ENCODE measurements around the gene GNB1L. TPM values are rescaled to one million over a fixed set of nuclear protein-coding genes. Genes with fewer than 3 reads are reported as not detected.

Gene GNB1L
- total and polyA plus RNA-seq, 9 of the 15 experiments (the other 6 are each of a cell fraction or from before 2014, with no cell fraction given), result 0.56 to 50.5 (median 10.2) TPM

DNA sequence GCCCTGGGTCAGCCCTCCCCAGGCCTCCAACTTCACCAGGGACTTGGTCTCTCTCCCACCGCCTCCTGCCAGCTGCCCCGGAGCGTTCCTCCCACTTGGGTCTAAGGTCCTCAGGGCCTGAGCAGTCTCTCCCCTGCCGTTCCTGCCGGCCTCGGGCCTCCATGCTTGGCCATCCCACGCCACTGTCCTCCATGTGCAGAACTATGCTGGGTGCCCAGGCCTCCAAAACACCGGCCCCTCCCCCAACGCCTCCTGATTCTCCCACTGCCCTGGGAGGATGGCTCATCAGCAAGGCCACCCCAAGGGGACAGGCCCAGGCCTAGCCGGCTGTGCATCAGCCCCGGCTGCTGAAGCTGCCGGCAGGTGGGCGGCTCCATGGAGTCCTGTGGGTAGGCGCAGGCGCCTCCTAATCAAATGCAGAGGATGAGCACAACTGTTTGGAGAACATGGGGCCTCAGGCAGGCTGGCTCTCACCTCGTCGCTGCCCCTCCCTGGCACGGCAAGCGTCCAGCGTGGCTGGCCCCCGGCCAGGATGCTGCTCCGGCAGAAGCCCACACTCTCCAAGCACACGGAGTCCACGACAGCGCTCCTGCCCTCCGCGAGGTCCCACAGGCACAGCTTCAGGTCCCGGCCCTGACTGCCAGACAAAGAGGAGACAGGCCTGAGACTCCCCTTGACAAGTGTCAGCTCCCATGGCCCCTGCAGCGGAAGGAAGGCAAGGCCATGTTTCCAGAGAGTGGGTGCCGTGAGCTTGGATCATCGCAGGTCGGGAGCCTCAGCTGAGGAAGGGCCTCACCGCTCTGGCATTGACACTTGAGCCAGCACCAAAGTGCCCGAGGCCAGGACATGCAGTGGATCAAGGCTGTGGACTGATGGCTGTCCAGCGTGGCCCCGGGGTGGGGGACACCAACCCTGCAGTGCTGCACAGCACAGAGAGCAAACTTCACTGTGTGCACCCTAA lies 42.6 kb downstream of the GNB1L start (continued):
- TF ChIP-seq, protein P1, sequence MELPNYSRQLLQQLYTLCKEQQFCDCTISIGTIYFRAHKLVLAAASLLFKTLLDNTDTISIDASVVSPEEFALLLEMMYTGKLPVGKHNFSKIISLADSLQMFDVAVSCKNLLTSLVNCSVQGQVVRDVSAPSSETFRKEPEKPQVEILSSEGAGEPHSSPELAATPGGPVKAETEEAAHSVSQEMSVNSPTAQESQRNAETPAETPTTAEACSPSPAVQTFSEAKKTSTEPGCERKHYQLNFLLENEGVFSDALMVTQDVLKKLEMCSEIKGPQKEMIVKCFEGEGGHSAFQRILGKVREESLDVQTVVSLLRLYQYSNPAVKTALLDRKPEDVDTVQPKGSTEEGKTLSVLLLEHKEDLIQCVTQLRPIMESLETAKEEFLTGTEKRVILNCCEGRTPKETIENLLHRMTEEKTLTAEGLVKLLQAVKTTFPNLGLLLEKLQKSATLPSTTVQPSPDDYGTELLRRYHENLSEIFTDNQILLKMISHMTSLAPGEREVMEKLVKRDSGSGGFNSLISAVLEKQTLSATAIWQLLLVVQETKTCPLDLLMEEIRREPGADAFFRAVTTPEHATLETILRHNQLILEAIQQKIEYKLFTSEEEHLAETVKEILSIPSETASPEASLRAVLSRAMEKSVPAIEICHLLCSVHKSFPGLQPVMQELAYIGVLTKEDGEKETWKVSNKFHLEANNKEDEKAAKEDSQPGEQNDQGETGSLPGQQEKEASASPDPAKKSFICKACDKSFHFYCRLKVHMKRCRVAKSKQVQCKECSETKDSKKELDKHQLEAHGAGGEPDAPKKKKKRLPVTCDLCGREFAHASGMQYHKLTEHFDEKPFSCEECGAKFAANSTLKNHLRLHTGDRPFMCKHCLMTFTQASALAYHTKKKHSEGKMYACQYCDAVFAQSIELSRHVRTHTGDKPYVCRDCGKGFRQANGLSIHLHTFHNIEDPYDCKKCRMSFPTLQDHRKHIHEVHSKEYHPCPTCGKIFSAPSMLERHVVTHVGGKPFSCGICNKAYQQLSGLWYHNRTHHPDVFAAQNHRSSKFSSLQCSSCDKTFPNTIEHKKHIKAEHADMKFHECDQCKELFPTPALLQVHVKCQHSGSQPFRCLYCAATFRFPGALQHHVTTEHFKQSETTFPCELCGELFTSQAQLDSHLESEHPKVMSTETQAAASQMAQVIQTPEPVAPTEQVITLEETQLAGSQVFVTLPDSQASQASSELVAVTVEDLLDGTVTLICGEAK (IDR thresholded peaks at IDR 0.05), result no peak
- TF ChIP-seq, protein P1 (CRISPR knock-in tag; IDR thresholded peaks at IDR 0.05), result 0 out of 2 replicates have a peak, but pooled peaks have one; percentile 13
- TF ChIP-seq KDM4B (IDR thresholded peaks at IDR 0.05; ENCODE audit: borderline replicate concordance in 2 of 2, low read depth in 1 of 2) (0 out of 4 replicates have a peak, but pooled peaks of 1 of the 2 experiments have one; percentile 8), RB1 (IDR thresholded peaks at IDR 0.05; ENCODE audit: low read depth) (0 out of 2 replicates have a peak, but pooled peaks have one; percentile 40), NFIC (IDR thresholded peaks at IDR 0.05) (peak; percentile 50; the same call in 1 of the 2 replicates)
